PFSK-1 (cell line): ENCODE results near the gene RERE.

Experiments used
- FOXP2 ChIP-seq: optimal IDR thresholded peaks from 2 replicates; pipeline ENCODE3; 2011; ENCODE audit warnings: borderline replicate concordance, control low read depth, inconsistent platforms; ENCODE audit not compliant: insufficient read depth; ENCODE audit errors: extremely low read length, extremely low read depth
- POLR2AphosphoS5 ChIP-seq: IDR thresholded peaks from 2 replicates; pipeline ENCODE4 v1.6.1; 2012; ENCODE audit warnings: low read depth, mild to moderate bottlenecking, control low read depth, low read length, moderate library complexity
- REST ChIP-seq, 2 experiments: IDR thresholded peaks; 2 replicates each; pipeline versions ENCODE4 v1.6.1 to v1.8.0; 2011 to 2012; ENCODE audit warnings: low read depth in 2 of 2, low read length in 2 of 2, control low read depth in 1 of 2, inconsistent platforms in 1 of 2, mild to moderate bottlenecking in 1 of 2, moderate library complexity in 1 of 2; ENCODE audit not compliant: insufficient read depth in 1 of 2
- SIN3A ChIP-seq: IDR thresholded peaks from 2 replicates; pipeline ENCODE4 v1.6.1; 2012; ENCODE audit warnings: mild to moderate bottlenecking, low read length, moderate library complexity, borderline replicate concordance; ENCODE audit not compliant: insufficient read depth
- TAF1 ChIP-seq: IDR thresholded peaks from 2 replicates; pipeline ENCODE4 v1.6.1; 2012; ENCODE audit warnings: low read length, control low read depth, borderline replicate concordance; ENCODE audit not compliant: insufficient read depth

The RERE gene

GRCh38 chr1:8818325-8818775 lies 910 bp upstream of the RERE start:
- TF ChIP-seq TAF1 = no peak
- no peak for TF ChIP-seq FOXP2
- TF ChIP-seq SIN3A = no peak
- TF ChIP-seq POLR2AphosphoS5 = no peak

GRCh38 chr1:8816831-8817411 lies 519 bp downstream of the RERE start:
- no peak for TF ChIP-seq REST (IDR thresholded peaks at IDR 0.05; ENCODE audit: insufficient read depth in 1 of 2, low read depth in 2 of 2, low read length in 2 of 2)
- no peak for TF ChIP-seq FOXP2
- TF ChIP-seq POLR2AphosphoS5 = no peak
- TF ChIP-seq TAF1 = no peak
- TF ChIP-seq SIN3A = no peak

- TF ChIP-seq SIN3A (peak; percentile 59; the same call in 1 of the 2 replicates), FOXP2 (no peak)
Measured at GRCh38 chr1:8816264-8816663, 1.2 kb downstream of the RERE start.

GRCh38 chr1:8815582-8816151 lies 1.8 kb downstream of the RERE start:
- TF ChIP-seq POLR2AphosphoS5 (no peak), SIN3A (no peak; the same call in 1 of the 2 replicates), FOXP2 (no peak), TAF1 (no peak), REST (IDR thresholded peaks at IDR 0.05; ENCODE audit: insufficient read depth in 1 of 2, low read depth in 2 of 2, low read length in 2 of 2) (no peak)

- no peak for TF ChIP-seq TAF1
- 0 out of 2 replicates have a peak, but pooled peaks have one; percentile 31 for TF ChIP-seq SIN3A
- no peak for TF ChIP-seq POLR2AphosphoS5
- no peak for TF ChIP-seq REST (IDR thresholded peaks at IDR 0.05; ENCODE audit: insufficient read depth in 1 of 2, low read depth in 2 of 2, low read length in 2 of 2)
- TF ChIP-seq FOXP2 = no peak
Measured at GRCh38 chr1:8814865-8815264, 2.6 kb downstream of the RERE start.

- no peak for TF ChIP-seq FOXP2
Measured at GRCh38 chr1:8813991-8814390, 3.4 kb downstream of the RERE start.
